ENCODE measurements around the gene KRT79.

KRT79 gene

DNA sequence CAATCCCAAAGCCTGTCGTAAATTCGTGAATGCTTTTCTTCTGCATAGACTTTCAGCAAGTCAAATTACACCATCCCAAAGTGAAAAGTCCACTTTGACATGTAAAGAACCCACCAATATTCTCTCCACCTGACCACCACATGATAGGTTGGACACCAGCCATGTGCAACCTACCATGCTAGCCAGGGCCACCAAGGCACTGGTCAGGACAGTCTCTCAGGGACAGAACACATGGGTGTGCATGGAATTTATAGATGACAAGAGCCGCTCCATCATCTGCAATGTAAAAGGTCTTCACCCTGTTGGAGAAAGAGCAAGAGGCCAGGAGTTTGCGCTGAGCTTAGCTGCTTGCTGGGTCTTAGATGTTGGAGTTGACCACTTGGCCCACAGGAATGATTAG, 51.6 kb downstream of the KRT79 start:
- no peak overlapping the region for H3K27ac Mint-ChIP-seq
- intact Hi-C loops (cut with micrococcal nuclease): no loop called here
- no peaks in the 10 kb centered on the region for H3K4me1 Mint-ChIP-seq (ENCODE audit: low read depth)
- H3K36me3 Mint-ChIP-seq (ENCODE audit: low read depth): no peaks in the 10 kb centered on the region
- H3K9me3 Mint-ChIP-seq: no peaks in the 10 kb centered on the region
- no peak overlapping the region for H3K4me3 Mint-ChIP-seq
- peaks cover 13% of the 10 kb centered on the region for H3K27me3 Mint-ChIP-seq

DNA sequence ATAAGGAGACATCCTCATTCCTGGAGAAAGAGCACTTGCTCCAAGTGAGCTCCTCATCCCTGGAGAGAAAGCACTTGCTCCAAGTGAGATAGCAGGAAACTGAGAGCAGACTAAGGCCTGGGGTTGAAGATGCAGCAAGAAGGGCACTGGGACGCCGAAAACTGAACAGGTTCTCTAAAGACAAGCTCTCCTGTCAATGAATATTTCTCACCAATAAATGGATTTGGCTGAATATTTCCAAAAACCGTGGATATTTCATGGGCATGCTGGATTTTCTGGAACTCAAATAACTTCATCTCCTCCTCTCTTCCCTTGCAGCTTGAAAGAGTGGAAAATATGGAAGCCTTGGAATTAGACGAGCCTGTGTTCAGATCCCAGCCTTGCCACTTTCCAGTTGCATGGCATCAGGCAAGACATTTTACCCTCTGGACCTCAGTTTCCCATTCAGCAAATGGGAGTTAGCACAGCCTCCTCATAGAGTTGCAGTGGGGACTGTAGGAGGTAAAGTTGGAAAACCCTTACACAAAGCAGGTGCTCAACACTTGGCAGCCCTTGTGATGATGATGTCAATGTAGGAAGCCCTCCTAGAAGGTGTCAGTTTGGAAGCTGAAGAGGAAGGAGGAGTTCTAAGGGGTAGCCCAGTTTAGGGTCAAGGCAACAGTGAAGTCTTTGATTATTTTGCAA, 52.6 kb downstream of the KRT79 start:
- Mint-ChIP-seq H3K9me3 (no peaks in the 10 kb centered on the region), H3K27me3 (peaks cover 15% of the 10 kb centered on the region), H3K4me1 (ENCODE audit: low read depth) (no peaks in the 10 kb centered on the region), H3K4me3 (no peak overlapping the region), H3K36me3 (ENCODE audit: low read depth) (no peaks in the 10 kb centered on the region), H3K27ac (no peak overlapping the region)
- intact Hi-C loops (cut with micrococcal nuclease): no loop called here

DNA sequence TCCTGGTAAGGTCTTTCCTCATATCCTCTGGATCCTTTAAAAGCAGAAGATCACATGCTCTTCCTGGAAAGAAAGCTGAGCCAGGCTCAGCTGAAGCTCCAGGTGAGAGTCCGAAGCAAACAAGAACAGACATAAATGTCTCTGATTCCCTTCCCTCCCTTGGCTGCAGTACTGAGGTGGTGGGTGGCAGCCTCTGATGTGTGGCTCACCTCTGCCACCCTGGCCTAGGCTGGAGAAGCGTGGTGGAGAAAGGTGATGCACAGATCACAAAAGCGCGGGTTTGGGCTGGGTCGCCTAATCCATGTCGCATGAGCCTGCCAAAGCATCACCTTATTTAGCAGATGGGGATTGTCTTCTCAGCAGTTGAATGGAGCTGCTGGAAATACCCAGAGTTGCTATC, 54.2 kb downstream of the KRT79 start:
- Mint-ChIP-seq H3K36me3 (ENCODE audit: low read depth) (no peaks in the 10 kb centered on the region), H3K27ac (no peak overlapping the region), H3K9me3 (no peaks in the 10 kb centered on the region), H3K4me3 (no peak overlapping the region), H3K27me3 (peaks cover 13% of the 10 kb centered on the region), H3K4me1 (ENCODE audit: low read depth) (no peaks in the 10 kb centered on the region)
- intact Hi-C loops (cut with micrococcal nuclease): no loop called here

DNA sequence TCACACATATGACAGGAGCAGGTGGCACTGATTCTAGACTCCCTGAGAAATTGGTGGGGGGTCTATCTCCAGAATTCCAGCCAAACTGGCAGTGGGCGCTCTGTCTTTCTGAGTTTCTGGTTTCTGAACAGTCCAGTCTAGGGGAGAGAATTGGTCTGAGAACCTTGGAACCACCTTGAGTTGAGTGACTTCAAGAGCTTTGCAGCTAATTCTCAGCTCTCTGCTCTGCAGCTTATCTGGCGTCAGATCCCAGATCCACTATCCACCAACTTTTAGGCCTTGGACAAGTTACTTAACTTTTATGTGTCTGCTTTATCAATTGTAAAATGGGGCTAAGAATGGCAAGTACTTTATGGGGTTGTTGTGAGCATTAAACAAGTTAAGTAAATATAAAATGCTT, 55.3 kb downstream of the KRT79 start:
- peaks cover 12% of the 10 kb centered on the region for H3K27me3 Mint-ChIP-seq
- H3K36me3 Mint-ChIP-seq (ENCODE audit: low read depth): no peaks in the 10 kb centered on the region
- H3K4me1 Mint-ChIP-seq (ENCODE audit: low read depth): no peaks in the 10 kb centered on the region
- intact Hi-C loops (cut with micrococcal nuclease): no loop called here
- H3K9me3 Mint-ChIP-seq: no peaks in the 10 kb centered on the region
- H3K27ac Mint-ChIP-seq: no peak overlapping the region
- no peak overlapping the region for H3K4me3 Mint-ChIP-seq

DNA sequence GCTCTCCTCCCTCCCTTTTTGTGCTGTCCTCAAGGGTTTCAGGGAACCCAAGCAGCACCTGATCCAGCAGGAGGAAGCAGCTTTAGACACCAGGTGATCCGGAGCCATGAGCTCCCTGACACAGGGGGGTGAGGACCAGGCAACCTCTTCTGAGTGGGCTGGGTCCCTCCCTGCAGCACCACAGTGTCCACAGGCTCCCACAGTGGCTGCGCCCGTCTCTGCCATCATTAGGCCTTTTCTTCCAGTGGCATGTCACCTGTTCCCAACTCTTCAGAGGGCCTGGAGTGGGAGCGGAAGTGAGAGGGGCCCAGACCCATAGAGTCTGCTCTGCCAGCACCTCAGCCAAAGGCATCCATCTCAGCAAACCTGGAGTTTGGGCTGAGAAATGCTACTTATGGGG, 56.5 kb downstream of the KRT79 start:
- Mint-ChIP-seq H3K4me1 (ENCODE audit: low read depth) (no peaks in the 10 kb centered on the region), H3K36me3 (ENCODE audit: low read depth) (no peaks in the 10 kb centered on the region), H3K27me3 (peaks cover 9% of the 10 kb centered on the region), H3K4me3 (no peak overlapping the region), H3K27ac (no peak overlapping the region), H3K9me3 (no peaks in the 10 kb centered on the region)
- intact Hi-C loops (cut with micrococcal nuclease): no loop called here

DNA sequence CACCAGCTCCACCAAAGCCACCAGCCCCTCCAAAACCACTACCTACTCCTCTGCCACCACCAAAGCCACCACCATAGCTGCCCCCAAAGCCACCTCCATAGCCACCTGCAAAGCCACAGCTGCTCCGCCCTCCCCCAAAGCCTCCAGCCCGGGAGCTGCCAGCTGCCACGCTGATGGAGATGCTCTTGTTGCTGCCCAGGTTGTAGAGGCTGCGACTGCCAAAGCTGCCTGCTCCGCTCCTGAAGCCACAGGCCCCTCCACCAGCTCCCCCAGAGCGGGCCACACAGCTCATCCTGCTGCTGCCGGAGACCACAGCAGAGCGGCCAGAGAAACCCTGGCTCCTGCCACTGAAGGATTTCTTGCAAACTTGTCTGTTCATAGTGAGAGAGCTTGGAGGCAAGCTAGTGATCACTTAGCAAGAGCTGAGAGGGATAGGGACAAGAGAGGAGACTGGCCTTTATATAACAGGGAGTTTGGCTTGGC, 57.2 kb downstream of the KRT79 start, which contains the start of gene KRT76:
KRT76 (minus strand) TSS at position 433 of the 483 bp plus-strand sequence; CDS start at position 379, 54 bp downstream.
- Mint-ChIP-seq H3K9me3 (no peaks in the 10 kb centered on the region), H3K27ac (no peak within 1 kb of the TSS), H3K36me3 (ENCODE audit: low read depth) (no peaks in the 10 kb centered on the region), H3K4me3 (no peak within 1 kb of the TSS), H3K4me1 (ENCODE audit: low read depth) (no peaks in the 10 kb centered on the region), H3K27me3 (peaks cover 9% of the 10 kb centered on the region)
- intact Hi-C loops (cut with micrococcal nuclease): no loop called here

DNA sequence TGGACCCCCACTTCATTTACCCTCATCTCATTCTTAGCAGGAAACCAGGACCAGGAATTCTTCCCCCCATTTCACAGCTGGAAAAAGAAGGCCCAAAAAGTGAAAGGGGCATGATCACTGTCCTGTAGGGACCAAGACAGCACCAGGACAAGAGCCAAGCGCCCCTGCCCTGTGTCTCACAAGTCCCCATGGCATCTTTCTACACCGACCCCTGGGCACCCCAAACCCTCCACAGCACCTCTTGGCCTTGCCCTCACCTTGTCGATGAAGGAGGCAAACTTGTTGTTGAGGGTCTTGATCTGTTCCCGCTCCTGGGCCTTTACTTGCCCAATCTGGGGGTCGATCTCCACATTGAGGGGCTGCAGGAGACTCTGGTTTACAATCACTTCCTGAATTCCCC, 57.7 kb downstream of the KRT79 start:
- Mint-ChIP-seq H3K4me1 (ENCODE audit: low read depth) (no peaks in the 10 kb centered on the region), H3K9me3 (no peaks in the 10 kb centered on the region), H3K4me3 (no peak overlapping the region), H3K27ac (no peak overlapping the region), H3K27me3 (peaks cover 9% of the 10 kb centered on the region), H3K36me3 (ENCODE audit: low read depth) (no peaks in the 10 kb centered on the region)
- intact Hi-C loops (cut with micrococcal nuclease): no loop called here

DNA sequence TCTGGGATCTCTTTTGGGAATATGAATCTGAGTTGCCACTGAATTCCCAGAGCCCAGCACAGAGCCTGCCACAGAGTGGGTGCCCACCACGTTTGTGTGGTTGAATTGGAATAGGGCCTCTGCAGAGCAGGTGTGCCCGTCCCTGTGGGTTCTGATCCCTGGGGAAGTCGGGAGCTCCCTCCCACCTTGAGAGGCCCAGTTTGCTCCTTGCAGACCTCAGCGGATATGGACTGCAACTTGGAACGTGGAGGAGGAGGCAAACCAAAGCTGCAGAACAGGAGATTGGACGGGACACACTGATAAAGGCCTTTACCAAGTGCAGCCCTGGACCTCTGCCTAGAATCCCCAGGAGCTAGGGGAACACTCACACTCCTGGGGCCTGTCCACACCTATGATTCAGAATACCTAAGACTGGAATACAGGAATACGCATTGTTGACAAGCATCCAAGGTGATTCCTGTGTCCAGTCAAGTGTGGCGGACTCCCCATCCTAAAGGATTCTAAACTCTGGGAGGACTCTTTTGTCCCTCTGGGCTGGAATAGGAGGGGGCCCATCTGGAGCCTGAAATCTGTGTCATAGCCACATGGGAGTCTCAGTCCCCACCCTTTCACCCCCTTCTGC, 59.4 kb downstream of the KRT79 start:
- H3K4me3 Mint-ChIP-seq: no peak overlapping the region
- H3K27me3 Mint-ChIP-seq: peaks cover 12% of the 10 kb centered on the region
- H3K4me1 Mint-ChIP-seq (ENCODE audit: low read depth): no peaks in the 10 kb centered on the region
- intact Hi-C loops (cut with micrococcal nuclease): no loop called here
- H3K27ac Mint-ChIP-seq: no peak overlapping the region
- no peaks in the 10 kb centered on the region for H3K36me3 Mint-ChIP-seq (ENCODE audit: low read depth)
- H3K9me3 Mint-ChIP-seq: no peaks in the 10 kb centered on the region

DNA sequence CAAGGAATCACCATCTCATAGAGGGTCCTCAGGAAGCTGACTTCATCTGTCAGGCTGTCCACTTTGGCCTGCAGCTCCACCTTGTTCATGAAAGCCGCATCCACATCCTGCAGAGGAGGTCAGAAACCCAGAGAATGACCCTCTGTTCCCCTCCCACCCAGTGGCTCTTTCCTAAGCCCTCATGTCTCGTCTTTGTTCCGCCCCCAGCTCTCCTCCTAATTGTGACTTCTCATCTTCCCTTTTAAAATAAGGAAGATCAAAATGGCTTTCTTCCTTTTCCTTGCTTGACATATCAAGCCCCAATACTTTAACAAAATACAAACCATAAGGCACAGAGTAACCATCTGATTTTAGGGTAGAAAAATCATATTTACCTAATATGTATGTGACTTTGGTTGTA, 61.3 kb downstream of the KRT79 start:
- H3K4me3 Mint-ChIP-seq: no peak overlapping the region
- no peaks in the 10 kb centered on the region for H3K4me1 Mint-ChIP-seq (ENCODE audit: low read depth)
- H3K36me3 Mint-ChIP-seq (ENCODE audit: low read depth): no peaks in the 10 kb centered on the region
- peaks cover 13% of the 10 kb centered on the region for H3K27me3 Mint-ChIP-seq
- H3K9me3 Mint-ChIP-seq: no peaks in the 10 kb centered on the region
- no peak overlapping the region for H3K27ac Mint-ChIP-seq
- intact Hi-C loops (cut with micrococcal nuclease): no loop called here

DNA sequence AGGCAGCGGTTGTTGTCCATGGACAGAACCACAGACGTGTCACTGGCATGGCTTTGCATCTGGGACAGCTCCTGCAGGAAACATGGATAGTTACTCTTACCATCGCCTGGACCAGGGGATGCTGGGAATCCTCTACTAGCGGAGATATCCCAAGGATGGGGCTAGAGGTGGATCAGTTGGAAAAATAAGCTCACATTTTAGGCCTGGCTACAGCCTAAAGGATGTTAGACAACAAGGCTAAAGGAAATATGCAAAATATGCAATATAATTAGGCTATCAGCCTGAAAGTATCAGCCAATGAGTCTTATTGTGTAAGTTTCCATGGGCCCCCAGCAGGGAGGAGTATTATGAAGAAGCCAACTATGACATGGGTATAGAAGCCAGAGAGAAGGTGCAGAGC, 61.9 kb downstream of the KRT79 start:
- peaks cover 13% of the 10 kb centered on the region for H3K27me3 Mint-ChIP-seq
- no peaks in the 10 kb centered on the region for H3K9me3 Mint-ChIP-seq
- H3K4me1 Mint-ChIP-seq (ENCODE audit: low read depth): no peaks in the 10 kb centered on the region
- no peak overlapping the region for H3K4me3 Mint-ChIP-seq
- intact Hi-C loops (cut with micrococcal nuclease): no loop called here
- H3K27ac Mint-ChIP-seq: no peak overlapping the region
- H3K36me3 Mint-ChIP-seq (ENCODE audit: low read depth): no peaks in the 10 kb centered on the region

DNA sequence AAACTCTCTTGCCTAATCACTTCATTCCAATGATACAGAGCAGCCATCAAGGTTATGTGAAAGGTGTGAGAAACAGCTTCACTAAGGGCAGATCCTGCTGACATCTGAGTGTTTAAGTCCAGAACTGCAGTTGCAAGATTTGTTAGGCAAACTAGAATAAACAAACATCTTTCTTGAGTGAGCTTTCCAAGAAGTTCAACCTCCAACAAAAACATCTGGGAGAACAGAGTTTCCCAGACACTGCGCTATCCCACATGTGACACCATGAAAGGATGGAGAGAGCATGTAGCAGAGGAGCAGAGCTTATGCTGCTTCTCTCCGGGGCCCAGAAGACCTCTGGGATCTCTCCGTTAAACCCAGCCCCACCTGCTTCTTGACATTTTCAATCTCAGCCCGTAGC, 62.6 kb downstream of the KRT79 start:
- Mint-ChIP-seq H3K4me1 (ENCODE audit: low read depth) (no peaks in the 10 kb centered on the region), H3K27me3 (peaks cover 8% of the 10 kb centered on the region), H3K9me3 (no peaks in the 10 kb centered on the region), H3K4me3 (no peak overlapping the region), H3K27ac (no peak overlapping the region), H3K36me3 (ENCODE audit: low read depth) (no peaks in the 10 kb centered on the region)
- intact Hi-C loops (cut with micrococcal nuclease): no loop called here

All from dendritic cell treated with granulocyte-macrophage colony-stimulating factor and Interleukin-4, amounts not matched to agents 40 ng/mL and 50 ng/mL, for 4 days (primary cell).